Epithelial cell of prostate (primary cell): ENCODE data around the gene KRTAP5-4.
"Not testable (repeated sequence)": the region's sequence is repeated elsewhere in the genome, so short reads cannot be mapped to it uniquely, and the experiment has no call there.

Experiments used
- DNase-seq: peaks from one replicate; pipeline ENCODE4 v3.0.0-alpha.2; 2011; ENCODE audit warnings: low read depth, low spot score
- H3K27ac ChIP-seq: fragments of 450-650 bp; 2 replicates; pipeline ENCODE4 v1.5.1; 2017; ENCODE audit warnings: mild to moderate bottlenecking

KRTAP5-4 gene

GRCh38 chr11:1575756-1576155, 46.2 kb downstream of the KRTAP5-4 start:
- not testable (repeated sequence) for DNase-seq, H3K27ac ChIP-seq

- no peak overlapping the region for H3K27ac ChIP-seq
- DNase-seq: no peak
These were observed 47.0 kb downstream of the KRTAP5-4 start for GRCh38 chr11:1574933-1575242.

GRCh38 chr11:1574238-1574932, 47.6 kb downstream of the KRTAP5-4 start:
- DNase-seq: no peak
- H3K27ac ChIP-seq: peak overlapping the region; percentile 52

GRCh38 chr11:1573903-1574237, 48.1 kb downstream of the KRTAP5-4 start:
- DNase-seq: no peak
- peak overlapping the region; percentile 52 for H3K27ac ChIP-seq

GRCh38 chr11:1573077-1573902, 48.6 kb downstream of the KRTAP5-4 start:
- peak overlapping the region; percentile 52 for H3K27ac ChIP-seq
- DNase-seq: no peak

- DNase-seq: no peak
- peak within 1 kb of the TSS; percentile 52 for H3K27ac ChIP-seq
These were observed 49.5 kb downstream of the KRTAP5-4 start, which contains the start of gene DUSP8 for GRCh38 chr11:1572197-1573076. DUSP8 (minus strand) TSS chr11:1572271; CDS start chr11:1565826, 6,445 bp downstream.

GRCh38 chr11:1571760-1572196, 50.2 kb downstream of the KRTAP5-4 start:
- no peak overlapping the region for H3K27ac ChIP-seq
- DNase-seq: no peak
